Measurements from ENCODE around the gene ARFGAP2.

The ARFGAP2 gene

DNA sequence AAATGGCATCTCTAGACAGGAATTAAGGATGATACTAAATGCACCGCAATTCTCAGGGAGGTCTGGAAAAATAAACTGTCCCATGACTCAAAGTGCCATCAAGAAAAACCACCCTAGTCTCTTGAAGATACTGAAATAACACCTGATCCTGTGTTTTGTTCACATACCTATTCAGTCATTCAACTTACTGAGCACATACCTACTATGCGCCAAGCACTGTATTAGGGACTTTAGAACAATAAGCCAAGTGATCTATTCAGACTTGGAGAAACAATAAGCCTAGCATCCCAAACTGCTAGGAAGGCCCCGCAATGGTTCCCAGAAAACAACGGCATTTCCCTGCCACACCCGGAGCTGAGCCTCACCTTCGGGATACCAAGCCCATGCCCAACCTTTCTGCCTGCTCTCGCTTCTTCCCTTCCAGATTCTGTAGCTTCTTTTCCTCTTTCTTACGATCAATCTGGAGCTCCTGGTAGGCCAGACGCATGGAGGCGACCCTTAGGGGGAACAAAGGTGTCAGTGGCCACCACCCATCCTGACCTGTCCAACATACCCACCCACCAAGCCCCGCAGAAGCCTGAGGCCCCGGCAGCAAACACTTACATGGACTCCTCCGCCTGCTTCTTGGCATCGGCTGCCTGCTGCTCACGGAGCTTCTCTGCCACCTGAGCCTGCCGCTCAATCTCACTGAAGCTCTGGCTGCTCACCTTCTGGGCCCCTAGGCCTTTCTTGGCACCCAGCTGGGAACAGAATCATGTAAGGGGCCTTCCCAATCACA, 5.4 kb downstream of the ARFGAP2 start:
- no peak for DNase-seq (ENCODE audit: low read depth in 2 of 2)

DNA sequence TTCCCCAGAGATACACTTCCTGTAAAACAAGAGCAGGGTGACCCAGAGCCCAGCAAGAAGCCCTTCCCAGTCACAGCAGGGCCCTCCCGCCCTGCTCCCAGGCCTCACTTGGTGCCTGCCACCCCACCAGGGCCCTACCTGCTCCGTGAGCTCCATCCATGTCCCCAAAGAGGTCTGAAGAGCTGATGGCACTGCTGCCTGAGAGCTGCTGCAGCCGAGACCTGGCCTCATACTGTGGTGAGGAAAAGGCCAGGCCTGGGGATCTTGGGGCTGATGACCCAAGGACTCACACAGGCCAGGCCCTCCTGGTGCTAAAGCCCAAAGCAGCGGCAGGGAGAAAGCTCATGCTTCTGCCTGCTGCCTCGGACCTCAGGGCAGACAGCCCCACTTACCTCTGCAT, 10.3 kb downstream of the ARFGAP2 start:
- no peak for DNase-seq (ENCODE audit: low read depth in 2 of 2)

- DNase-seq (ENCODE audit: low read depth in 2 of 2) = no peak
Observed at GRCh38 chr11:47165253-47165840, 11.3 kb downstream of the ARFGAP2 start.

GRCh38 chr11:47164321-47164720, 12.4 kb downstream of the ARFGAP2 start:
- no peak for DNase-seq (ENCODE audit: low read depth in 2 of 2)

GRCh38 chr11:47163898-47164297, 12.8 kb downstream of the ARFGAP2 start:
- DNase-seq (ENCODE audit: low read depth in 2 of 2) = no peak

DNA sequence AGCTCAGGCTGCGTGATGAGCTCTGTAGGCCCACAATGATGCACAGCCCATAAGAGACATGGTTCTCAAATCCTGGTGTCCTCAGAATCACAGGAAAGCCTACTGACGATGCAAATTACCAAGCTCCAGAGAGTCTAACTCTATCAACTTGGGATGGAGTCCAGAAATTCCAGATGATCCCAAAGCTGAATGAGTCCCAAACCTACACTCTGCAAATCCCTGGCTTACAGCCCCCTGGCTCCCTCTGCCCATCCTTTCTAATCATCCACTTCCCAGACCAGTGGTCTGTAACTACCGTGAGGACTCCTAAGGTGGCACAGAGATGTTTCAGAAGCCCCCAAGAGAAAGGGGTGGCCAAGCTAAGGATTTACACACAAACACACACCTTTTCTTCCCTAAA, 13.5 kb downstream of the ARFGAP2 start:
- DNase-seq (ENCODE audit: low read depth in 2 of 2) = no peak

DNA sequence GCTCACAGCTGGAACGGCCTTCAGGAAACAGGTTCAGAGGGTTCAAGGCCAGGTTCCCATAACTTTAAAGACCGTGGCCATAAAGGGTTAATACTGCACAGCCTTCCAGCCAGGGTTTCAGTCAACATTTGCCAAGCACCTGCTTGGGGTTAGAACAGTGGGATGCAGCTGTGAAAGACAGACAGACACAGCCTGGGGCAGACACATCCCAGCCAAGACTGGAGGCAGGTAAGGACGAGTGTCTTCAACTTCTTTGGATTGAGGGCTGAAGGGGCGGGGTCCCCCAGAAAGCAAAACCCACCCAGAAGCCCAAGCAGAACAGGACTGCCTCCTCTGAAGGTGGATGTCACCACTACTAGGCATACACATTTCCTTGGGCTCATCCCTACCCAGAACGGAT, 14.3 kb downstream of the ARFGAP2 start:
- DNase-seq (ENCODE audit: low read depth in 2 of 2) = no peak

DNA sequence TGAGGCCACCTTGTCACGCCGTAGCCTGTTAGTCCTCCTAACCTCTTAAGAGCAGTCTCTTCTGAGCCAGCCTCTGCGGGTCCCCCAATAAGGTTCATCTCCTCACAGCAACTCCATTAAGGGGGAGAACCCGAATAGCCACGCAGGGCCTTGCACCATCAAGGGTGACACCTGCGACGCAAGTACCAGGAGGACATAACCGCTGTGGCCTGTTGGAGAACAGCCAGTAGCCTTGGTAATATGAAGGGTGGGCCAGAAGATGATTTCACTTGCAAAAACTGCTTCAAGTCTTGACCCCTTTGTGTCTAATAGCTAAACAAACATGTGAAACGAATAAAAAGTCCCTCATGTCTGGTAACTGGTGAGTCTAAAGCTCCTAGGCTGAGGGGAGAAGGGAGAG, 14.8 kb downstream of the ARFGAP2 start:
- DNase-seq (ENCODE audit: low read depth in 2 of 2) = no peak

- peak in 1 of 2 experiments; percentile 47 for DNase-seq (ENCODE audit: low read depth in 2 of 2)
Observed at GRCh38 chr11:47161134-47161854, 15.4 kb downstream of the ARFGAP2 start.

DNA sequence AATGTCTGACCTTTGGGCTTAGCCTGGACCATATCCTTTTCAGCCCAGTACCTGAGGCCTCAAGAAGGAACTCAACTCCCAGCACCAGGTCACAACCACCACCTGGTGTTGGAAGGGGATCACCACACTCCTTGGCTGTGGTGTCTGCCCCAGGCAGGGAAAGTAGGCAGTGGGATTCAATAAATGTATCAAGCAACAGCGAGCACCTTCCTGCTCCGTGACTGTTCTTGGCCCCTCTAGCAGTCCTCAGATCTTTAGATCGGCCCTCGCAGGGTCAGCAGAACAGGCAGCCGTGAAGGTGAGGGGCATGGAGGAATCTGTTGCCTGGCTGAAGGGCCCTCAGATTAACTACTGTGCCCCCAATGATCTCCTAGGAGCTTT, 15.9 kb downstream of the ARFGAP2 start:
- no peak for DNase-seq (ENCODE audit: low read depth in 2 of 2)

DNA sequence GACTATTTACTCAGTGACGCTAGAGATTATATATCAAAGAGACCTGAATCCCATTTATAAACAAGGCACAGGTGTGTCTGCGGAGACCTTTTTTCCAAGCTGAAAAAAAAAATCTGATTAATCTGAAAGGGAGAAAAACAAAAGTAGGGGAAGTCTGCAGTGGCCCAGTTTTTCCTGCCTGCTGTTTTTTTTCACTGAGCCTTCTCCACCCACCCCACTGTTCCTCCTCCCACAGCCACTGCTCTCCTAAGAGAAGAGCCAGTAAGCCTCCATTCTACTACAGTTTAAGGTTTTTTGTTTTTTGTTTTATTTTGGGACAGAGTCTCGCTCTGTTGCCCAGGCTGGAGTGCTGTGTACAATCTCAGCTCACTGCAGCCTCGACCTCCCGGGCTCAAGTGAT, 18.4 kb downstream of the ARFGAP2 start:
- no peak for DNase-seq (ENCODE audit: low read depth in 2 of 2)

- DNase-seq (ENCODE audit: low read depth in 2 of 2) = no peak
Observed at GRCh38 chr11:47157805-47158204, 18.9 kb downstream of the ARFGAP2 start.

DNA sequence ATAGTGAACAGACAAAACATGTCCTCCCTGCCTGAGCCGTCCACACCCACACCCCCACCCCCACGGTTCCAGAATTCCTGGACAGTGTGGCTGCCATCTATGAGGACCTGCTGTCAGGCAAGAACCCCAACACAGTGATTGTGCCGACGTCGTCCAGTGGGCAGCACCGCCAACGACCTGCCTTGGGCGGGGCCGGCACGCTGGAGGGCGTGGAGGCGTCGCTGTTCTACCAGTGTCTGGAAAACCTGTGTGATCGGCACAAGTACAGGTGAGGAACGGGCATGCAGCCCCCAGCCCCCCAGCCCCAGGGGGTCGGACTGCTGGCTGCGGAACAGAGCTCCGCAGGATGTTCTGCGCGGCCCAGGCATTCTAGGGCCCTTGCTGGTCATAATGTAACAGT, 19.7 kb downstream of the ARFGAP2 start:
- no peak for DNase-seq (ENCODE audit: low read depth in 2 of 2)

GRCh38 chr11:47156333-47156732, 20.3 kb downstream of the ARFGAP2 start:
- DNase-seq (ENCODE audit: low read depth in 2 of 2) = no peak

- DNase-seq (ENCODE audit: low read depth in 2 of 2) = no peak
Observed at GRCh38 chr11:47155879-47156278, 20.8 kb downstream of the ARFGAP2 start.

DNA sequence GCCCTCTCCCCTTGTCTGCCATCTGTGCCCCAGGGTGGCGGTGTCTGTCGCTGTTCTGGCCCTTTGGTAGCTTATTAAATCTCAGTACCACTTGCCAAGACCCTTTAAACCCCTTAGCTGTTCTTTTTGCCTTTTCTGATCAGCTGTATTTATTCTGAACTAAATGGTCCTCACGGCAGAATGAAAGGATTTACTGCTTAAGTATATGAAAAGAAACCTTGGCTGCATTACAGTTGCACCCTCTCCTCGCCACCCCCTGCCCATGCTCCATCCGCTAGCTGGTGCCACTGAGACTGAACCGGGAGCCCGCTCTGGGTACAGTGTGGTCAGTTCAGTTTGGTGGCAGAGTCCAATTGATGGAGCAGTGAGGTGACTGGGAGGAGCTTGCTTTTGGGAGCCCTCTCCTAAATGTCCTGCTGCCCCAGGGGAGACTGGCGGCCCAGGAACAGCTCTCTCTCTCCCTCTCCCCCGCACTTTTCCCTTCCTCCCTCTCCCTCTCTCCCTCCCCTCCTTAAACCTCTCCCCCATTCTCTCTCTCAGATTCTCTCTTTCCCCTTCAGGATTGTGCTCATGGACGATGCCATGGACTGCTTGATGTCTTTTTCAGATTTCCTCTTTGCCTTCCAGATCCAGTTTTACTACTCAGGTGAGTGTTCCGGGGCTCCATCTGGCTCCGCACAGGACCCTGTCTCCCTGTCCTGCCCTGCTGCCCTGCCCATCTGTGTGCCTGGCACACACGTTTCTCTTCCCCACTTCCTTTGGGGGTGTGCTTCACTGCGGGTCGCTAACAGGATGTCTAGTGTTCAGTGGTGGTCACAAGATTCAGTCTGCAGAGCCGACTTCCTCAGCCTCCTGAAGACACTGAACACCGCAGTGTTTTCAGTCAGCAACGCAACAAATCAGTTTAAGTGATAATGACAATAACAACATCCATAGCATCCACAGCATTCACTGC, 21.8 kb downstream of the ARFGAP2 start:
- DNase-seq (ENCODE audit: low read depth in 2 of 2) = no peak

DNA sequence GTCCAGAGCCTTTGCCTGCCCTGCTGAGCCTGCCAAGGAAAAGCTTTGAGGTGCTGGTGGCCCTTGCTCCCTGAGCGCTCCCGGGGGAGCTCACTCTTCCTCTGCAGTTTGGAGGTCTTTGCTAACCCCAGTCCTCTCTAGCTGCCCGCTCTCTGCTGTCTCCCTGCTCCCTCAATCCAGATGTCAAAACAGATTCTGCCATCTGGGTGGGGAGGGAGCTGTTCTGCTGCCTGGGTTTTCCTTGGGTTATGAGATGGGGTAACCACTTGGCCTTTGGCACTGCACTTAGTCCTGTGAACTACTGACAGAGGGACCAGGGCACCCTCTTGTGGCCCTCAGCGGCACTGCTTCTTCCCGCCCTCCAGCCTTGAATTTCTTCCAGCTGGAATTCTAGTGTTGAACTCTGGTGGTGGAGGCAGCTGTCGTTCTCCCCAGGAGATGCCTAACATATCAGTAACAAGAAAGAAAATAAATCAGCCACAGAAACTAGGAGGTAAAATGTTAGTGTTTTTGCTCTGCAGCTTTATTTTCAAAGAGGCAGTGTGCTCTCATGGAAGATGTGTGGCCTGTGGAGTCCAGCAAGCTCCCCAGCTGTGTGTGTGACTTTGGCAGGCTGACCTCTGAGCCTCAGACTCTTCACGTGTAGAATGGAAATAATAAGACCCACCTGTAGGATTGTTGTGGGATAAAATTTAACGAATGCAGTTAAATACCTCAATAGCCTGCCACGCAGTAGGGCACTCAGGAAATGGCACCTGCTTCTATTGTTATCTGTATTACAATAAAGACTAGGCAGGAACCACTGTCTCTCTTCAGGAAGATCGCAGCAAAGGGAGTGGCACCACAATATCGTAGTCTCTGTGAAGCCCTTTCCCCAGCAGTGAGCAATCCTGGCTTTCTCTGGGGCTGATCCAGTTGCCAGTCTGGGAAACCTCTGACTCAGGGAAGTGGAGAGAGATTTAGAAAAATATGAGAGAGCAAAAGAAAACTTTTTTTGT, 23.4 kb downstream of the ARFGAP2 start:
- DNase-seq (ENCODE audit: low read depth in 2 of 2) = peak; percentile 31 to 61

DNA sequence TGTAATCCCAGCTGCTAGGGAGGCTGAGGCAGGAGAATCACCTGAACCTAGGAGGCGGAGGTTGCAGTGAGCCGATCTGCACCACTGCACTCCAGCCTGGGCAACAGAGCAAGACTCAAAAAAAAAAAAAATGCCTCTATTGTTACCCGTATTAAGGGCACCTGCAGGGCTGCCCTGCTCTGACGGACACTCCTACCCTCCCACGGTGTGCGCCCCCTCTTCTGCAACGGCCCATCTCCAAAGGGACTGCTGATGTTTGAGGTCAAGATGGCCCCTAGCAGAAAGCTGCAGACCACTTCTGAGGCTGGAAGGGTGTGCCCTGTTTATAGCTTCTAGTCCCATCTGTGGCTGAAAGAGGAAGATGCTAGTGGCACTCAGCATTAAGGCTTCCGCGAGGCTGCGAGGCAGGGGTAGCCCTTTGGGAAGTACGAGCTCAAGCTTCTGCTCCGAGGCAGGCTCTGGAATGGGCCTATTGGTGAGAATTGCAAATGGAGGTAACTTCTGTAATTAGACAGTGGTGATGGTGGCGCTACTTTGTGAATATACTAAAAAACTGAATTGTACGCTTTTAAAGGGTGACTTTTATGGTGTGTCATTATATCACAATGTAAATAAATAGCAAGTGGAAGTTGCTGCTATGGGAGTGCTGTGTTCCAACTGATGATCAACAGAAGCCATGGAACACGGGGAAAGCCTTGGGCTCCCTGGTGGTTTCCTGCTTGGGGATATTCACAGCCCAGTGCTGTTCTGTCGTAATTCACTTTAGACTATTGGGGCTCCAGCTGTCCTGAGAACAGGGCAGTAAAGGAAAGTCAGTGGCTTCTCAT, 24.3 kb downstream of the ARFGAP2 start:
- DNase-seq (ENCODE audit: low read depth in 2 of 2) = no peak

DNA sequence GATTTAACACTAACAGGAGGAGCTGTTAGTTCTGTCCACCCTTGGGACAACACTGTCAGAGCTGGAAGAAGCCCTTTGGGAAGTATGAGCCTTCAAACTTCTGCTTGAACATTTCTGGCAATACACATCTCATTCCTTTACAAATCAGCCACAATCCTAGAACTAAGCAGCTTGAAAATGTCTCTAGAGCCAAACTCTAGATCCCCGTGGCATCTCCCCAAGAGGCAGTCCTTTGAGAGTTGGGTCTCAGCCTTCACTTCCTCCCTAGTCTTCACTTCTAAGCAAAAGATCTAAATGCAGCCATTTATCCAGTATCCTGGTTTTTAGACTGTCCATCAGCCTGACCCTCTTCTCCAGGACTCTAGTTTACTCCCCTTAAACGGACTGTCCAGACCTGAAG, 26.9 kb downstream of the ARFGAP2 start:
- DNase-seq (ENCODE audit: low read depth in 2 of 2) = no peak

Measured in stimulated activated CD4-positive, alpha-beta T cell treated with anti-CD3 and anti-CD28 coated beads, Interleukin-12 subunit alpha, Interleukin-12 subunit beta, amount 100 ng/mL, for 24 hours (primary cell).